Stimulated activated CD8-positive, alpha-beta memory T cell treated with anti-CD3 and anti-CD28 coated beads, Interleukin-7, amount 100 ng/mL, for 24 hours (primary cell): ENCODE data around the gene RAI2.

ENCODE experiments used
- DNase-seq: peaks from one replicate; pipeline ENCODE4 v3.0.0-alpha.2; 2020; ENCODE audit warnings: low read depth

The RAI2 gene

GRCh38 chrX:17860811-17861488, at the start of gene RAI2:
Gene RAI2 (minus strand): TSS chrX:17861298. CDS start chrX:17802010, 59,288 bp downstream.
- no peak for DNase-seq

- no peak for DNase-seq
These were observed 27.3 kb upstream of the RAI2 start for GRCh38 chrX:17888421-17888820.

GRCh38 chrX:17882680-17883079, 21.6 kb upstream of the RAI2 start:
- DNase-seq, result no peak

- DNase-seq, result no peak
These were observed 17.1 kb upstream of the RAI2 start for GRCh38 chrX:17878028-17878670.

DNA sequence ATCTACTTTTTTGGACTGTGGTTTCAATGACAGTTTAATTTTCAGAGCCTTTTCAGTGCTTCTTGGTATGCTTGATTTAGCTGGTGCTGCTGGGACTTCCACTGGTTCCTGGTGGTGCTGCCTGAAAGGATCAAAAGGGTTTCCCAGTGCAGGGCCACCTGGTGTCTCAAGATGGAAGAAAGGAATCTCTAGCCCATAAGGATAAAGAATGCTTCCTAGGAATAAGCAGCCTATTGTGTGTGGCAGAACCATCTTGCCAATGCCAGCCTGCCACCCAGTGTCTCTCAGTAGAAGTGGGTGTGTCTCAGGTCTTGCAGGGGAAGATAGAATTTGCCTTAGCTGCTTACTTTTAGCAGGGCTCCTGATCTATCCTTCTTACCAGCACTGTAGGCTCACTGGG, 15.0 kb upstream of the RAI2 start:
- DNase-seq, result no peak

GRCh38 chrX:17869580-17869979, 8.5 kb upstream of the RAI2 start:
- DNase-seq, result no peak

DNA sequence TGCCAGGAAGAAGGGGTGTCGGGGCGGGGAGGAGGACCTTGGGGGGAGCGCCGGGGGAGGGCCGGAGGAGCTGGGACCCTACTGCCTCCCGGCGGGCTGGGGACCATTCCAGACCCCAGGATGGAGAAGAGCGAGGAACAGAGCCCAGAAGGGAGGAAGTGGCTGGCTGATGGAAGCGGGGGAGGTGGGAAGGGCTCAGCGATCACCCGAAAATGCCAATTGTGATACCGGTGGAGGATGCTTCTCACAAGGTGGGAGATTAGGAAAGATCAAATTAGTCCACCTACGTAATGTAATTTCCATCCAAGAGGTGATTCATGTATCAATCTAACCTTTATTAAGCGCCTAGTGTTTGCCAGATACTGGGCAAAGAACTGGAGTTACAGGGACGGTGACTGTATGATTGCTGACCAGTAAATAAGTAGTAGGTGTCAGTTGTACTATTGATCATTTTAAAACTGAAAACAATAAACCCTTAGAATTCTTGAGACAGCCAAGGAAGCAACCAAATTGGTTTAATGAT, 452 bp upstream of the RAI2 start:
- no peak for DNase-seq

- no peak for DNase-seq
These were observed 818 bp downstream of the RAI2 start for GRCh38 chrX:17860179-17860780.

DNA sequence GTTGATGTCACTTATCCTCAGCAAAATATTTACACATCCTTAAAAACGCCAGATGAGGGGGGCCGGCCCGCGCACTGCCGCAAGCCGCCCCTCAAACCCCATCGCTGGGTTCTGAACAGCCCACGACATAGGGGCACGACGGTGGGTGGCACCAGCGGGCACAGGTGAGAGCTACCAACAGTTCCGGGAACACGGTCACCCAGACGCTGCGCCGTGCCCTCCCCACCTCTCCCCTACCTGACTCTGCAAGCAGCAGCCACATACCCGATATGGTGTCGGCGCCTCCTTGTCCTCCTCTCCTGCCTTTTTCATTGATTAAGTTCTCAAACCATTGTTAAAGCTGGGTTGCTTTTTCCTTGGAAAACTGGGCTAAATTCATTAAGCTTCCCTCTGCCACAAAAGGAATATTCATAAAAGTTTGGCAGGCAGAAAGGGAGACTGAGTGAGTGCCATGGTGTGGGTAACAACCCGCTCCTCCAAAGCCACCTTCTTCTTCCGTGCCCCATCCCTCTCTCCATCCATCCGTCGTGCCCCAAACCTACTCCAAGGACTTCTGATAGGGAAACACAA, 1.4 kb downstream of the RAI2 start:
- DNase-seq, result no peak

DNA sequence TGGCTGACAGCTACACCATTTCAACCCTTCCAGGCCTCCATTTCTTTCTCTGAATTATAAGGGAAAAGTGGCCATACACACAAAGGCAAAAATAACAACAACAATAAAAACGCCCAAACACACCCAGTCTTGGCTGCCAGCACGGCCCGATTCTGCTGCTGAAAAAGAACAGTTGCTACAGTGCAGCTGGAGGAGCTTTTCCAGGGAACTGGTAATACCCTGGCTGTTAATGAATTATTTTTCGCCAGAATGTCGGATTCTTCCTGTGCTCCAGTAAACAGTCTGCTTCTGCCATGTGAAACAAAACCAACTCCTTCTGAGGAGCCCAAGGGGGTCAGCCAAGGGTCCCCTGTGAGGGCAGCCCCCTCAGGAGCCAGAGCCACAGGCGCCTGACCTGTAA, 6.6 kb downstream of the RAI2 start:
- no peak for DNase-seq

DNA sequence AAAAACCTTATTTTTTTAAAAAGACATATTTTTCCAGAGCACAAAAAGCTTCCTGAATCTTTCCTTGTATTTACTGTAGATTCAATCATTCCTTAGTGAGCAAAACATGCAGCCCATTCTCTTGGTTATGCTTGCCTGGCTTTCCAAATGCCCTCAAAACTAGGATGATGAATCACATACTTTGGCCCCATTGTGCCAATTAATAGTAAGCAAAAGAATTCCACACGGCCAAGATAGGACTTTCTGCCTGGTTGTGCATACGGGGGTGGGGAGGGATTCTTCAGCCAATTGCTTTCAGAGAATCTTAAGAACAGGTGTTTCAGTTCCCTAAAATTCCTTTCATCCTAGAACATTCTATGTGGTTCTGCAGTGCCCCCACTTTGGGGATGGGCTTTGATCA, 7.0 kb downstream of the RAI2 start:
- no peak for DNase-seq

DNA sequence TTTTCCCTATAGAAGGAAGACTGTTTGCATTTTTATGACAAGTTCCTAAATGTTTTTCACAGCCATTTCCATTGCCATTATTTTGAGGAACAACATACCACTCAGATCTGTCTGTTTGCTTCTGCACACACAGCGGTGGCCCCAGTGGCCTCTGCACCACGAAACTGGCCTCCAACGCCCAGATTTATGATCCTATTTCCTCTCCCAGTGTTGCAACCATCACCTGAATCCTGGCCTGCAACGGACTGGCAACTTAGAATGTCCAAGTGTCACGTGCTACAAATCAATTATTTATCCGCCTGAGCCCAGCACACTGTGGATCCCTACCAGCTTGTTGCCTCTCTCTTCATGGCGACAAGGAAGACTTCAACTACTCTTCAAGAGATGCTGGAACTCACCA, 9.2 kb downstream of the RAI2 start:
- DNase-seq, result no peak

DNA sequence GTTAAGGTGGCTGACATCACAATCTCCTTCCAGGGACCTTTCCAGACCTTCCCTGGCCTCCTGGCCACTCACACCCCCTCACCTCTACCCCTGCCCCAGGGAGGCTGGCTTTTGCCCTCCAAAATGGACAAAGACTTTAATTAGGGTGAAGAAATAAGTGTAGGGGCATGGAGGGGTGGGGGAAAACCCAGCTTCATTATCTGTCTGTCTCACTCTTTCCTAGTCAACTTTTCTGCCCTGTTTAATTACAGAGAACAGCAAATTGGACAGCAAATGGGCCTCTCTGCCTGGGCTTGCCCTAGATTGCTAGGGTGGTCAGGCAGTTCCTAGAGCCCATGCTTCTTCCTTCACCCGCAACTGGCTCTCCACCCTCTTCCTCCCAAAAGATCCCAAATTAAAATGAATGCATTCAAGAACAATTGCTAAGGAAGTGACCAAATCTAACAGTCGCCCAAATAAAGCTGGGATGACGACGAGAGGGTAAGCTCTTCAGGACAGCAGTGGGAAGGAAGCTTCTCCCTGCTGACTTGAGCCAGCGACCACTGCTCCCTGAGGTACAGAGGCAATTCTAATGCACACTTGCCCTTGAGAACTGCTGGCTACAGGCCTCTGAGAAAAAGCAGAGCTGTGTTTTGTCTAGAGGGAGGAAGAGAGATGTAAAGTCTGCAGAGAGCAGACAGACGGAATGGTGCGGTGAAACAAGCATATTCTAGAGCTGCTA, 12.4 kb downstream of the RAI2 start:
- no peak for DNase-seq

- no peak for DNase-seq
These were observed 15.1 kb downstream of the RAI2 start for GRCh38 chrX:17846045-17846444.

DNA sequence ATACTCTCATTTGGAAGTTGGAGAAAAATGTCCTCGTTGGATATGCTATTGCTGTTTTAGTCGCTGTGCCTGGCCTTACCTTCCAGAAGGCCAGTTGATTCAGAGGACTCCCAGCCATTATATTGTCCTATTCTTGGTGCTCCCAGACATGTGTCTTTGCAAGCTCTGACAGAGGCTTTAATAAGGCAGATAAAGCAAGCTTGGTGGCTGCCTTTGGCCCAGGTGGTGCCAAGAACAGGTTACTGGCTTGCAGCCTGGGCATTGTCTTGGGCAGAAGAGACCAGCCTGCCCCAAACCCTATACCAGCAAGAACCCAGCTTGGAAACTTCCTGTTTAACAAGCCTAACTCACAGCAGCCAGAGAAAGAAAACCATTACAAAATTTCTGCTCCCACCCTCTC, 16.9 kb downstream of the RAI2 start:
- no peak for DNase-seq

DNA sequence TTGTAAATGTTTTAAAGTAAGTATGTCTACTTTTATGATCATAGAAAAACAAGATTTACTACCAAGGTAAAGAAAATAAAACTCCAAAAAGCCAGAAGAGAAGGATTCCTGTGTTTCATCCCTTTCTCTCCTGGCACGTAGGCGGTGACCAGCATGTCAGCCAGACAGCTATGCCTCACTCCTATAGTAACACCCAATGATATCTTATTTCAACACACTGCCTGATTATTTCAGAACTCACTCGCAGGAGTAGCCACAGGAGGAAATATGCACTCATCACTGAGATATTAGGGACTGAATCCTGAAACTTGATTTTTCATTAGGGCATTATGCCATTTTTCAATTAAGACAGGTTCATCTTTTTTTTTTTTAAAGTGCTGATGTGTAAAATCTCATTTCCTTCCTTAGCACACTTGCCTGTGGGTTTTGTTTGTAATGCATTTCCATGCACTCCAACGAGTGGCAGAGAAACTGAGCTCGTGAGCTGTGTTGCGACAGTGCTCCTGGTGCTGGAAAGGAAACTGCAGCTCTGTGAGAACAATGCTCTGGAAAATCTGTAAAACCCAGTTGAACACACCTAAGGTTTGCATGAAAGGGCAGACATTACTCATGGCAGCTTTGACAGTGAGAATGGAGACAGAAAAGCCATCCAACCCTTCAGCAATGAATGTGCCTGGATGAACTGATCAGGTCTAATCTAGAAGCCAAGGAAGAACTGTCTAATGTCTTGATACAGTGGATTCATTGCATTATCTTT, 18.2 kb downstream of the RAI2 start:
- DNase-seq, result no peak

- DNase-seq, result no peak
These were observed 21.8 kb downstream of the RAI2 start for GRCh38 chrX:17839269-17839668.

DNA sequence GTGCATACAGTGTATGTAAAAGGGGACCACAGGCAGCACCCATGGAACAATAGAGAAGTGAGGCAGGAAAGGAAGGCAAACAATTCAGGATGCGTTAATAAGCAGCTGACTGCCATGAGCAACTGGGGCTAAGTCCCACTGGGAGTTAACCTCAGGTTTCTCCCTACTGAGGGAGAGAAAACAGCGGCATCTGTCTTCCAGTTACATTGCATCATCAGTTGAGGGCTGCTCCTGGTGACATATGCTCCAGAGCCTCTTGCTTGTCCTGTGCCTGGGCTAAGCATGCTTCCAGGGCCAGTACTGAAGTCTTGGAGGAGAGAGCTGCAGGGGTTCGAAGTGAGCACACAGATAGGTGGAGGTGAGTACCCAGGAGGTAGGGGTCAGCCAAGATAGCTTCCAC, 24.3 kb downstream of the RAI2 start:
- DNase-seq, result no peak

DNA sequence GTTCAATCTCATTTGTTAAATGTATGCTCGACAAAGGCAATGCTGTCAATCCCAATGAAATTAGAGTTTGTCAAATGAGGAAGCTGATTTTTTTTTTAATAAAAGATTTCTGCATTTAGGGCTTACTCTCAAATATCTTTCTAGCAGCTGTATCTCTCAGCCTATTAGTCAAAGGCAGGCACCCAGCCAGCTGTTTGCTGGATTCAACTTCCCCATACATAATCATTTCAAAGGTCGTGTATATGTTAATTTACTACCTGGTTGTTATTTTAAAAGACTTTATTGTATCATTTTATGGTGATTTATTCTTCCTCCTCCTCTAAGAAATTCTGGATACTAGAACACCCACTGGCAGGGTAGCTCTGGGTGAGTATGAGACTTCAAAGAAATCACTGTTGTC, 27.1 kb downstream of the RAI2 start:
- no peak for DNase-seq

DNA sequence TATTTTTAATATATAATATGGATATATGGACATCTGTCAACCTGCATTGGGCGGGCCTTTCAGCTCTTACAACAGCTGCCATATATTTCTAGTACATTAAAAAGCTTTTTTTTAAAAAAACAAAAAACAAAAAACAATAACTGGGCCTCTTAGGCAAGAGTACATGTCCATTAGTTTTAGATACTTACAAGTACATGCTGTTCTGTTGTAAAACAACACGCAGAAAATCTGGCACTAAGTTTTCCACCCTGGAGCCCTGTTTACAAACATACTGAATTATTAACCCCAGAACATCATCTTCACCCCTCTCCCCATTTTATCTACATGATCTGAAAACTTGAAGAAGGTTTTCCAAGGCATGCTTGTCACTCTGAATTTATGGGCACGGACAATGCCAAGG, 29.8 kb downstream of the RAI2 start:
- no peak for DNase-seq

- DNase-seq, result no peak
These were observed 30.9 kb downstream of the RAI2 start for GRCh38 chrX:17830211-17830610.

- no peak for DNase-seq
These were observed 31.5 kb downstream of the RAI2 start for GRCh38 chrX:17829566-17829965.
